Measurements from ENCODE around the gene ATR.
"Not testable (repeated sequence)": the region's sequence is repeated elsewhere in the genome, so short reads cannot be mapped to it uniquely, and the experiment has no call there.

Gene ATR

DNA sequence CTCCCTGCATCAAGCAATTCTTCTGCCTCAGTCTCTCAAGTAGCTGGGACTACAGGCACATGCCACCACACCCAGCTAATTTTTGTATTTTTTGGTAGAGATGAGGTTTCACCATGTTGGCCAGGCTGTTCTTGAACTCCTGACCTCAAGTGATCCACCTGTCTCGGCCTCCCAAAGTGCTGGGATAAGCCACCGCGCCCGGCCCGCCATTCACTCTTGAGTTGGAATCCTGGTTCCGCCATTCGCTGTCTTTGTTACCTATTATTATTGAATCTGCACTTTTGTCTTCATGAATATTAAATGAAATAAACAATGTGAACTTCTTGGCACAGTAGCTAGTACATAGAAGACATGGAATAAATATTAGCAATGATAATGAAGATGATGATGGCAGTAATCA is 13.7 kb upstream of the ATR start:
- not testable (repeated sequence) for DNase-seq

DNA sequence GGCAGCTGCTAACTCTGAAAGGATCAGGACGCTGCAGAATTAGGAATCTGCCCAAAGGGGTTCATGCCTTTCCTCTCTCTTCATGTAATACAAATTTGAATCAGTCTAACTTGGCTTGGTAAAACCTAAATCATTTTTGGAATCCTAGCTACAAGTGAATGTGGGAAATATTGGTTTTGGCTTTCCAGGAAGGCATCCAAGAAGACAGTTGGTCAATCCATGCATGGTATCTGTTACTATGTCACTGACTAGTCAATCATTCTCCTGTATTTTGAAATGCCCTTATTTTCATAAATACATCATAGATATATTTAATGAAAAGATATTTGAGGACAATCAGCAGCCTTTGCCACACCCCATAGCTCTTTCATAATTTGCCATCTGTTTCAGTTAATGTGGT is 10.2 kb upstream of the ATR start:
- no peak for DNase-seq

DNA sequence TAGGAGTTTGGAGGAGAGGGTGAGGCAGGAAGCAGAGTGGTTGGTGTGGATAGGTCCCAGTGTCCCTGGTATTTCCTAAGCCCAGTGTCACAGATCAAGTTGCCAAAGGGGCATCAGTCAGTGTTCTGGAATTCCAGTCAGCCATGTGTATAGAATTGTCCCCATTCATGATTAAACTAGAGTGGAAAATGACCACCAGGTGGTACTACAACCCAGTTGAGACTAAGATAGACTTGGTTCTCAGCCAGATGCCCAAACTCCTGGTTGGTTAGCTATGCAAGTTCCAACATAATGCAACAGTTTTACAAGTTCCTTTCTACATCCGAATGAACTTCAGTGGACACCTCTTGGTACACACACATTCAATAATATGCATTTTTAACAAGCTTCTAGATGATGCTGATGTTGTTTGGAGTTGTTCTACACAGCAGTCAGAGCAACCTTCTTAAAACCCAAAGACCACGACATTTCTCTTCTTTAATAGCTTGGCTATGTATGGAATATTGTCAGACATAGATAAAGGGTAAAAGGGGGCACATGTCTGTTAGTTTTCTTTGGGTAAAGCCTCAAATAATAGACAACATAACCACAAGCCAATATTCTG is 8.4 kb upstream of the ATR start:
- no peak for DNase-seq

DNA sequence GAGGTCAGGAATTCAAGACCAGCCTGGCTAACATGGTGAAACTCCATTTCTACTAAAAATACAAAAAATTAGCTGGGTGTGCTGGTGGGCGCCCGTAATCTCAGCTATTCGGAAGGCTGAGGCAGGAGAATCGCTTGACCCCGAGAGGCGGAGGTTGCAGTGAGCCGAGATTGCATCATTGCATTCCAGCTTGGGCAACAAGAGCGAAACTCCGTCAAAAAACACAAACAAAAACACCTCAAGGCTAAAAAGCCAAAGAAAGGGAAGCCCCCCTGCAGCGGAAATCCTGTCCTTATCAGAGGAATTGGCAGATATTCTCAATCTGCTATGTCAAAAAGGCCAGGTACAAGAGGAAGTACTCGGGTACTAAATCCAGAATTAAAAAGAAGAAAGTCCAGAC is 2.5 kb upstream of the ATR start:
- not testable (repeated sequence) for DNase-seq

DNA sequence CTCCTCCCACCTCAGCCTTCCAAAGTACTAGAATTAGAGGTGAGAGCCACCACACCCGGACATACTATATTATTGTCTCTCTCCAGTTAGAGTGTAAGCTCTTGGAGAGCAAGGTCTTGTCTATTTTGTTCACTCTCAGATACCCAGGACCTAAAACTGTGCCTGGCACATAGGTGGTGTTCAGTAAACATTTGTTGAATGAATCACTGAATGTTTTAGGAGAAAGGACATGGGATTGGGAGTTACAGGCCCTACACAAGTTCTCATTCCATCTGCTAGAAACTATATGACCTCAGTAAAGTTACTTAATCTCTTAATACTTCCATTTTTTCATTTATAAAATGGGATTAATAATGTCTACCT is 1.5 kb upstream of the ATR start:
- DNase-seq = no peak

DNA sequence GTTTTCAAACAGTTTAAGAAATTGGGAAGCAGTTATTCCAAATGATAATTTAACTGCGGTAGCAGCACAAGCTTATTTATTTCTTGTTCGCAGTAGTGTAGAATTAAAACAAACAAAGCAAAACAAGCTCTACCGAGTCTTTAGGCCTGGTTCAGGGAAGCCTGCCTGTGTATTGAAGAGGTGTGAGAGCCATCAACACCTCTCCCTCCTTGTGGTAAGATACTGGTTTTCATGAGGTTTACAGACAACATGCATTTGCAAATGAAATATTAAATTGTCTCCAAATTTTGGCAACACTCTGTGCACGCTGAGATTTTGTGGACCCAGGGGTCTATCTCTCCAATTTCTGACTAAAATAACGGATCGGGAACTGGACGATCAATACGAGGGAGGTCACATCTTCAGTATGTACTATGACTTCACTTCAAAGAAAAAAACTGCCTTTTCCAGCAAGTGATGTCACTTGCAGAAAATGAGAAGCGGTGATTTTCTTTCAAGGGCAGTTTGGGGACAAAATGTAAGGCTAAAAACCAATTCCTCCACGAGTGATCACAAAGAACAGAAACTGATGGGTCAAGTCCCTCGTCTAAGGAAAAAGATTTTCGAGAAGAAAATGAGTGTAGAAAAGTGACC is 721 bp downstream of the ATR start:
- no peak for DNase-seq

DNA sequence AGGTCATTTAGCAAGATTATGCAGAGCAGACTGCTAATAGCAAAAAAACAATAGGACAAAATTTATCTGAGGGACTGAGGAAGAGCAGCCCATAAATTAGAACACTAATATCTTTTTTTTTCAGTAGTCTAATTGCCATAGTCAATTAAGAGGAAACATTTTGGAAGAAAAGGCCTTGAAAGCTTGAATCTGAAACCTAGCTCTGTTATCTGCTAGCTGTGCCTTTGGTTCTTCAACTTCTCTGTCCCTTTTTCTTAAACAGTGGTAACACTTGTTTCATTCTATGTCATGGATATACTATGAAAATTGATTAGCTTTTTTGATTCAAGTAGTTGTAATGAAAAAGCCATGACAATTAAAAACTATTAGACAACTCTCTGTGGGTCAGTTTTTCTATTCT is 1.7 kb downstream of the ATR start:
- DNase-seq = no peak

DNA sequence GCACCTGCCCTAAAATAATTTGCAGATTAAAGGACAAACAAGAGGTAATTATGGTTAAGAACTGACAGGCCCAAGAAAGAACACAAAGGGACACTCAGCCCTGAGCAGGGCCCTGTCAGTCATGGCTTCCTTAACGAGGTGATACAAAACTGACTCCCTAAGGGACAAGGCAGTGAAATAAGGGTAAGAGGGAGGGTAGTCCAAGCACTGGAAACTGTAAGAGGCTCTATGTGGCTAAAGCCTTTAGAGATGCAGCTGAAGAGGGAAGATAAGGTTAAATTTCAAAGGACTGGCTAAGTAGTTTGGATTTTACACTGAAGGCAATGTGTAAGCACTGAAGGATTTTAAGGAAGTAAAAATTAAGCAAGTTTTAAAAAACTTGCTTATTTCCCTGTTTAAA is 3.9 kb downstream of the ATR start:
- DNase-seq = no peak

DNA sequence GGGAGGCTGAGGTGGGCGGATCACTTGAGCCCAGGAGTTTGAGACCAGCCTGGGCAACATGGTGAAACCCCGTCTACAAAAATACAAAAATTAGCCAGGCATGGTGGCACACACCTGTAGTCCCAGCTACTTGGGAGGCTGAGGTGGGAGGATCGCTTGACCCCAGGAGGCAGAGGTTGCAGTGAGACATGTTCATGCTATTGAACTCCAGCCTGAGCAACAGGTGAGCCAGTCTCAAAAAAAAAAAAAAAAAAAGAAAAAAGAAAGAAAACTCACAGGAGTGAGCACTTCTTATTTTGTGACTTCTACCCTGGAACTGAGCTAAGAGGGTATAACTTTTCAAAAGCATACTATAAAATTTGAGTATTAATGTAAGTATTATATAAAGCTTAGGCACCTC is 4.3 kb downstream of the ATR start:
- DNase-seq = not testable (repeated sequence)

DNA sequence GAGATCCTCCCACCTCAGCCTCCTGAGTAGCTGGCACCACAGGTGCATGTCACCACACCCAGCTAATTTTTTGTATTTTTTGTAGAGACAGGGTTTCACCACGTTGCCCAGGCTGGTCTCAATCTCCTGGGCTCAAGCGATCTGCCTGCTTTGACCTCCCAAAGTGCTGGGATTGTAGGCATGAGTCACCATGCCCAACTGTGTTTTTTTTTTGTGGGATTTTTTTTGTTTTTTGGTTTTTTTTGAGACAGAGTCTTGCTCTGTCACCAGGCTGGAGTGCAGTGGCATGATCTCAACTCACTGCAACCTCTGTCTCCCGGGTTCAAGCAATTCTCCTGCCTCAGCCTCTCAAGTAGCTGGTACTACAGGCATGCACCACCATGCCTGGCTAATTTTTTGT is 9.1 kb downstream of the ATR start:
- not testable (repeated sequence) for DNase-seq

DNA sequence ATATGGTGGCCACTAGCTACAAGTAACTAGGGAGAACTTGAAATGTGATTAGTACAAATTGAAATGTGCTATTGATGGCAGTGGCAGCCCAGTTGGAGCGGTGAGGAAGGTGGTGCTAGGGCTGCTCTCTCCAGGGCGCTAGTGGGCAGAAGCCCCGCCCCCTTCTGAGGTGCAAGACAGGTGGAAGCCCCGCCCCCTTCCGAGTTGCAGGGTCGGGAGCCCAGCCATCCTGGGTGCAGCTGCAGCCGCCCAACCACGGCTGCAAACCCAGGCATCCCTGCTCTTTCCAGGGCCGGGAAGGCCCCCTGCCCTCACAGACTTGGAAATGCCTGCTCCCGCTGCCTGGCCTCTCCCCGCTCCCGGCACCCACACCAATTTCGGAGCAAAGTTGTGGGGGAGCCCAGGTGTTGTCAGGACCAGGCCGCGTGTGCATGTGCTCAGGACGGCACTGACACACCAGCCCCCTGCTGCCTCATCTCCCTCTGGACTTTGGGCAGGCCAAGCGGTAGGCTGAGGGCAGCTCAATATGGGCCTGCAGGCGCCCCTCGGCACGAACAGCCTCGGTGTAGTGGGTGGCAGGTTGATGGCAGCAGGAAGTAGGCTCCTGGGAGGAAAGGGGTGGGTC is 10.0 kb downstream of the ATR start:
- no peak for DNase-seq

DNA sequence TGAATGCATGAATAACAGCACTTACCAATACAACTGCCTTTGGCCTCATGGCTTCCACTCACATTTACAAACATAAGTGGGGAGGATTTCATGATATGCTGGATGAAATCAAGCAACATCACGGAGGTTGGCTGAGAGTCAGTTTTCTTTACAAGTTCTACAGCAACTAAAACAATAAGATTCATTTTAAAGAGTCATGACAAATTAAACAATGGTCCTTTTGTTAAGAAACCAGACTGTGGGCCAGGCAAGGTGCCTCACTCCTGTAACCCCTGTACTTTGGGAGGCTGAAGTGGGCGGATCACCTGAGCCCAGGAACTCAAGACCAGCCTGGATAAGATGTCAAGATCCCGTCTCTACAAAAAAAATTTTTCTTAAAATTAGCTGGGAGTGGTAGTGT is 12.4 kb downstream of the ATR start:
- DNase-seq = no peak

DNA sequence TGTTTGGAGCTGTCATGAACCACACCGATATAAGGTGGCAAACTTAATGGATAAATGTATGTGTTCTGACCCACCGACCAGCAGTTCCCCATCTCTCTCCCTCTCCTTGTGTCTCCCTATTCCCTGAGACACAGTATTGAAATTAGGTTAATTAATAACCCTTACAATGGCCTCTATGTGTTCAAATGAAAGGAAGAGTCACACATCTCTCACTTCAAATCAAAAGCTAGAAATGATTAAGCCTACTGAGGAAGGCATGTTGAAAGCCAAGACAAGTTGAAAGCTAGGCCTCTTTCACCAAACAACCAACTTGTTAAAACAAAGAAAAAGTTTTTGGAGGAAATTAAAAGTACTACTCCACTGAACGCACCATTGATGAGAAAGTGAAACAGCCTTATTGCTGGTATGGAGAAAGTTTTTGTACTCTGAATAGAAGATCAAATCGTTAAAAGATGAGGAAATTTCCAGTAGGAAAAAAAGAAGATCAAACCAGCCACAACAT is 15.0 kb downstream of the ATR start:
- no peak for DNase-seq

DNA sequence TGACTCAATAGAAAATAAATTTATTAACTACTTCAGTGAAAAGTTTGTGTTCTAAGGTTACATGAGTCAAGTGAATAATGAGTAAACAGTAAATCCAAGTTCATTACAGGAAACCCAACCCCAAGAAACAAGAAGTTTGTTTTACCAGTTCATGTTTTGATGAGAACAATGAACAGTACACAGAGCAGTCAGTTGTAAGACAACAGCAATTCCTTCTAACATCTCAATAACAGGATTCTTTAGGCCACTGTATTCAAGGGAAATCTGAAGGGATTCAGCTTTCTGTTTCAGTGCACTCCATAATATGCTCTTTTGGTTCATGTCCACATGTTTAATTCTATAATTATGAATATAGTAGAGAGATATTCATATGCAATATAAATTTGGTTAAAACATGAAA is 18.4 kb downstream of the ATR start:
- DNase-seq = no peak

DNA sequence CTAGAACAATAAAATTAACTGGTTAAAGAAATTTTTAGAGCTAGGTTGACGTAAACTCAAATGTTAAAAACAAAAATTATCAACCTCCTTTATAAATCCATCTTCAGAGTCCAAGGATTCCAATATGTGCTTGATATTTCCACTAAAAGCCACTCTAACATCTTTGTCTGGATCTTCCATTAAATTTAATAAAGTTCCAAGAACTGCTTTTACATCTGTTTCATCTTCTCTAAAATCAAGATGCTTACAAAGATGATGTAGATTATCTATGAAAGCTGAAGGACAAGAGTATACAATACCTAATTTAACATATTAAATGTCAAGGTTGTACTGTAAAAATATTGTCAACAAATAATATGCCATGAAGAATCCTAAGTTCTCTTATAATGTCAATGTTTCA is 24.8 kb downstream of the ATR start:
- DNase-seq = no peak

DNA sequence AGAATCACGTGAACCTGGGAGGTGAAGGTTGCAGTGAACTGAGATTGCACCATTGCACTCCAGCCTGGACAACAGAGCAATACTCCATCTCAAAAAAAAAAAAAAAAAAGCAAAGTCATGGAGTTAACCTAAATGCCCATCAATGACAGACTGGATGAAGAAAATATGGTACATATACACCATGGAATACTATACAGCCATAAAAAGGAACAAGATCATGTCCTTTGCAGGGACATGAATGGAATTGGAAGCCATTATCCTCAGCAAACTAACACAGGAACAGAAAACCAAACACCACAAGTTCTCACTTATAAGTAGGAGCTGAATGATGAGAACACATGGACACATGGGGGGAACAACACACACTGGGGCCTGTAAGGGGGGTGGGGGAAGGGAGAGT is 26.0 kb downstream of the ATR start:
- DNase-seq = not testable (repeated sequence)

DNA sequence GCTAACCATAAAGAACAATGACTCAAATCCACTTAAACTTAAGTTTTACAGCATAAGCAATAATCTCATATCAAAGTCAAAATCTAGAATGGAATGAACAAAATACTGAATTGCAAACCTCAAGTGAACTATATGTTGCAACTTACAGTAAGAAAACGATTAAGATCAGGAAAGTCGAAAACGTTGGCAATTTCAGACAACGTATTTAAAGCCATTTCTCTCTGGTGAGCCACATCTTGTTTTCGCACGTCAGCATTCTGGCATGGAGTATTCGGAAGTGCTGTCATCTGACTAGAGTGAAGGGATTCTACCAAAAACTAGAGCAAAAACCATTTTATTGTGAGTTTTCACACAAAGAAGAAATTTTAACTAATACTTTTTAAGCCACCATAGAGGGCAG is 28.5 kb downstream of the ATR start:
- no peak for DNase-seq

DNA sequence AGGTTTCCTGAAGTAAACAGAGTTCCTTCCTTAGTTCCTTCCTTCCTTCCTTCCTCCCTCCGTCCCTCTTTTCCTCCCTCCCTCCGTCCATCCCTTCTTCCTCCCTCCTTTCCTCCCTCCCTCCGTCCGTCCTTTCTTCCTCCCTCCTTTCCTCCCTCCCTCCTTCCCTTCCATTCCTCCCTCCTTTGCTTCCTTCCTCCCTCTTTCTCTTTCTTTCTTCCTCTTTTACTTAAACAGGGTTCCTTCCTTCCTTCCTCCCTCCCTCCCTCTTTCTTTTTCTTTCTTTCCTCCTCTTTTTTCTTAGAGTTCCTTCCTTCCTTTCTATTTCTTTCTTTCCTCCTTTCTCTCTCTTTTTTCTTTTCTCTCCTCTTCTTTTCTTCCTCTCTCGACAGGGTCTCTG is 35.2 kb downstream of the ATR start:
- no peak for DNase-seq

DNA sequence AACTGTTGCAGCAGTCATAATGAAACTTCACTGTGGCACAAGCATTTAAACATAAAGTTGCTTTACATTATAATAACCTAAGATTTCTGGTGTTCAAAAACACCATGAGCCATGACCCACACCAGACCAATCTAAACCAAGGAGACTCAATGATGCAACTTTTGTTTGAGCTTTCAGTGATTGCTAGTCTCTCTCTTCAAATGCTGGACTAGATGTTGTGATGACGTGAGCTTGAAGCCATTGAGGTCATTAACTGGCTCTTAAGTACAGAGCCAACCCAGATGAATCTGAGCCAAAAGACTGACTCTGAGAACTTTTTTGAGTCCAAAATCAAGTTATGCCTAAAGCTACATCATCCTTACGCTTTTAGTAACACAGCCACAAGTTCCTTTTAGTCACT is 36.5 kb downstream of the ATR start:
- DNase-seq = no peak

DNA sequence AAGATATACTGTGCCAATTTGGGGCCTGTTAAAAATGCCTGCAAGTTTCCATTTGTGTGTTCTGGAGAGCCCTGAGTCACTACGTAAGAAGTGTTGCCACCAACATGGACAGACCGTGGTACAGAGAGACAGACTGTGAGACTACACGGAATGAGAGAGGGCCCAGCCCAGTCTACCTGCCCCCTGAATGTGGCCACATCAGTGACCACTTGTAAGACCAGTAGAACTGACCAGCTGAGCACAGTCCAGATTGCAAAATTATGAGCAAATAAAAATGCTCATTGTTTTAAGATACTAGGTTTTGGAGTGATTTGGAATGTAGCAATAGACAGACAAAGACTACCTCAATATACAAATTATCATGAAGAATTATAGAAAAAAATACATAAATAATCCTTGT is 42.0 kb downstream of the ATR start:
- no peak for DNase-seq

DNA sequence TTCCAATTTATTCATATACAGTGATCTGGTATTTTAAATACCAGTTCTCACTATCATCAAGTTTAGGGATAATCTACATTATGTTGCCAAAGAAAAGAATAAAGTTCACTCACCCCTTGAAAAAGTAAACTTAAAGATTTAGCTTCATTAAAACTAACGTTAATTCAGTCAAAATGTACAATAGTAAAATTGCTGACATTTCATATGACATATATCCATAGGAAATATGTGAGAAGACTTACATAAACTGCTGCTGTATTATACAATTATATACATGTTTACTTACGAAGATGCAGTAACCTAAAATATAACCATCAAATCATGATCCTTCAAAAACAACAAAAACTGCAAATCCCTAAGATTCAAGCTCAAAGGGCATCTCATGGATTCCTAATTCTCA is 44.0 kb downstream of the ATR start:
- no peak for DNase-seq

DNA sequence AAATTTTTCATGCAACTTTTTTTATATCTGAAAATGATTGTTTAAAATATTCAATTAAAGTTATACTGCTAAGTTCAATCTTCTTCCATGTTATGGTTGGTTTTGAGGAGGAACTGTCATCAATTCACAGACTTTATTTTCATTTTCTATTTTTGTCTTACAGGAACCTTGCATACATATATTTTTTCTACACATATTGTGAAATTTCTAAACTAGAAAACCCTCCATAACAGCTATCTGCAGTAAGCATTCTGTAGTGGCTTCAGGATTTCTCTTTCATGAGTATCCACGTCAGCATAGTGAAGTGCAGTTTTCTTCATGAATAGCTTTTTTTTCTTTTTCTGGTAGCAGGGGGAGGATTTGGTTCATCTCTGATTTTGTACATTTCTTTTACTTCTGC is 48.2 kb downstream of the ATR start:
- DNase-seq = no peak

DNA sequence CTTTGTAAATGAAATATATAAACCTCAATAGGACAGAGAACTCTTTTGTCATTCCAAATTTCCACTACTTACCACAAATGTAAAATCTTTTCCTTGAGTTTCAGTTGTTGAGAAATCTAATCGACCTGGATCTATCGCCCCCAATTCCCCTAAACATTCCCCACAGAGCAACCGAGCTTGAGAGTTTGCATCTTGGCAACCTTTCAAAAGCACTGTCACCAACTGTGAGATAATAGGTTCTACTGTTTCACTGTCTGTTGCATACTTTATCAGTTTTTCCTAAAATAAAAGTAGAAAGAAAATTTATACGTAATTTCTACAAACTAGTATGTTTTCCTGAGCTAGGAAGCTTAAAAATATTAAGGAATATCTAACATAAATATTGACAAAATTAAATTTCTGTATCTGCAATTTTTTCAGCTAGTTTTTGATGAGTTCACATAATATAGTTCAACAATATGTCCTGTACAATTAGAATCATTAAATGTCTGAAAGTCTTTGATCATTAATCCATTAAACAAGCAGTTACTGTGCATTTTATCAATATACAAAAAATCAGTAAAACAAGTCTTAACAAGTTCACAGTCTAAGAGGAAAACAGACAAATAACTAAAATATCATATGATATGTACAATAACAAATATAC is 54.5 kb downstream of the ATR start:
- no peak for DNase-seq

DNA sequence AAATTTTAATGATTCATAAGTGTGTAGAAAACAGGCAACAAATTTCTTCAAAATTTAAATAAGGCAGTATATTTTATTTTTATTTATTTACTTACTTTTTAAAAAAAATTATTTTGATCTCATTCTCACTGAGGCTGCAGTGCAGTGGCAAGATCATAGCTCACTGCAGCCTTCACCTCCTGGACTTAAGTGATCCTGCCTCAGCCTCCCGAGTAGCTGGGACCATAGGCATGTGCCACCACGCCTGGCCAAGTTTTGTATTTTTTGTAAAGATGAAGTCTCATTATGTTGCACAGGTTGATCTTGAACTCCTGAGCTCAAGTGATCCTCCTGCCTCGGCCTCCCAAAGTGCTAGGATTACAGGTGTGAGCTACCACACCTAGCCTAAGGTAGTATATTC is 69.5 kb downstream of the ATR start:
- no peak for DNase-seq
